A549 (cell line): ENCODE data around the gene SGCA. TPM values are rescaled to one million over a fixed set of nuclear protein-coding genes. Genes with fewer than 3 reads are reported as not detected.

Source experiments
- ATAC-seq, 2 experiments: fragments of 200-7000 bp in 1 of 2; fragments of >200 bp in 1 of 2; cut with Nextera tagmentation in 1 of 2; cut with Tn5 transposase in 1 of 2; 3 replicates each; pipeline versions ENCODE4 v1.8.0 to v1.9.1; 2018 to 2020; ENCODE audit warnings: mild to moderate bottlenecking in 1 of 2, moderate library complexity in 1 of 2
- CTCF ChIA-PET: fragments of 300-600 bp; sonication (Branson Sonifier 250); formaldehyde crosslinking; extraction: SDS; loops from one replicate; lab custom pipeline; 2021; ENCODE audit warnings: antibody characterized with exemption, inconsistent platforms; lab: Yijun Ruan, JAX
- POLR2A ChIA-PET: fragments of 350-600 bp; formaldehyde crosslinking; extraction: SDS; loops from one replicate; lab custom pipeline; 2021; ENCODE audit warnings: antibody characterized with exemption, inconsistent platforms; lab: Yijun Ruan, JAX
- DNase-seq, 2 experiments: peaks; one replicate each; pipeline versions ENCODE4 v3.0.0 to v3.0.0-alpha.2; 2011 to 2016; ENCODE audit warnings: low read depth in 1 of 2, low spot score in 1 of 2
- FAIRE-seq: peaks from 2 replicates; lab custom pipeline; 2011; peaks lifted over from hg19 to GRCh38; lab: Jason Lieb, UNC
- H3K27ac ChIP-seq, 2 experiments: fragments of >200 bp; sonication (Bioruptor Twin); formaldehyde crosslinking; 3 replicates each; pipeline ENCODE4 v1.5.1; 2016 to 2017
- H3K4me1 ChIP-seq: fragments of >200 bp; sonication (Bioruptor Twin); formaldehyde crosslinking; 3 replicates; pipeline ENCODE4 v1.6.1; 2016
- H3K4me2 ChIP-seq: fragments of >200 bp; sonication (Bioruptor Twin); formaldehyde crosslinking; 3 replicates; pipeline ENCODE4 v1.6.1; 2016
- H3K4me3 ChIP-seq: fragments of >200 bp; sonication (Bioruptor Twin); formaldehyde crosslinking; 3 replicates; pipeline ENCODE4 v1.5.1; 2016
- H3K9me3 ChIP-seq: fragments of >200 bp; sonication (Bioruptor Twin); formaldehyde crosslinking; 3 replicates; pipeline ENCODE4 v1.6.1; 2016
- CBX2 ChIP-seq: fragments of 200-600 bp; sonication (generic); IDR thresholded peaks from 2 replicates; pipeline ENCODE4 v1.6.1; 2016; ENCODE audit warnings: low read depth, mild to moderate bottlenecking, borderline replicate concordance
- CBX8 ChIP-seq: fragments of 200-600 bp; sonication (generic); IDR thresholded peaks from 2 replicates; pipeline ENCODE4 v1.6.1; 2016
- CEBPB ChIP-seq, 2 experiments: fragments of >200 bp in 1 of 2; sonication (Bioruptor Twin) in 1 of 2; formaldehyde crosslinking in 1 of 2; IDR thresholded peaks; 2 replicates each; pipeline ENCODE4 v1.6.1; 2012 to 2016
- CHD2 ChIP-seq: fragments of 150-350 bp; IDR thresholded peaks from 2 replicates; pipeline ENCODE4 v1.6.1; 2014; ENCODE audit warnings: low read length; ENCODE audit not compliant: partially characterized antibody
- CHD4 ChIP-seq: fragments of 200-600 bp; sonication (generic); IDR thresholded peaks from 2 replicates; pipeline ENCODE4 v1.6.1; 2016; ENCODE audit warnings: antibody characterized with exemption, mild to moderate bottlenecking, borderline replicate concordance
- CTCF ChIP-seq: fragments of >200 bp; sonication (Bioruptor Twin); formaldehyde crosslinking; IDR thresholded peaks from 3 replicates; pipeline ENCODE4 v1.5.1; 2016
- EHMT2 ChIP-seq: fragments of 200-600 bp; sonication (generic); IDR thresholded peaks from 2 replicates; pipeline ENCODE4 v1.6.1; 2016; ENCODE audit warnings: antibody characterized with exemption, low read depth, mild to moderate bottlenecking, moderate library complexity
- FOSB ChIP-seq: fragments of 250-450 bp; sonication (Bioruptor Pico); IDR thresholded peaks from 2 replicates; pipeline ENCODE4 v1.5.0; 2020; ENCODE audit warnings: mild to moderate bottlenecking, moderate library complexity
- FOSL2 ChIP-seq, 2 experiments: fragments of 450-650 bp in 1 of 2; fragments of >200 bp in 1 of 2; sonication (Bioruptor Twin) in 1 of 2; formaldehyde crosslinking; IDR thresholded peaks; 2 replicates each; pipeline versions ENCODE4 v1.5.0 to v1.6.1; 2016 to 2020; ENCODE audit warnings: mild to moderate bottlenecking in 1 of 2, moderate library complexity in 1 of 2
- FOXS1 ChIP-seq: fragments of 250-450 bp; sonication (Bioruptor Pico); IDR thresholded peaks from 2 replicates; pipeline ENCODE4 v1.5.0; 2020; ENCODE audit warnings: mild to moderate bottlenecking, moderate library complexity
- GATA3 ChIP-seq: IDR thresholded peaks from 2 replicates; pipeline ENCODE4 v1.6.1; 2012; ENCODE audit warnings: borderline replicate concordance
- JUNB ChIP-seq: fragments of >200 bp; sonication (Bioruptor Twin); formaldehyde crosslinking; IDR thresholded peaks from 2 replicates; pipeline ENCODE4 v1.6.1; 2016
- KDM5A ChIP-seq: fragments of 200-600 bp; sonication (generic); IDR thresholded peaks from 2 replicates; pipeline ENCODE4 v1.6.1; 2016; ENCODE audit warnings: antibody characterized with exemption, mild to moderate bottlenecking
- MYC ChIP-seq: IDR thresholded peaks from 2 replicates; pipeline ENCODE4 v1.6.1; 2012; ENCODE audit warnings: mild to moderate bottlenecking, inconsistent platforms, low read length, improper control_type of control experiment, borderline replicate concordance
- NPAS2 ChIP-seq: fragments of 250-450 bp; sonication (Bioruptor Pico); IDR thresholded peaks from 2 replicates; pipeline ENCODE4 v1.8.0; 2022; ENCODE audit warnings: mild to moderate bottlenecking, moderate library complexity, borderline replicate concordance
- POLR2A ChIP-seq: IDR thresholded peaks from 2 replicates; pipeline ENCODE4 v1.6.1; 2012; ENCODE audit warnings: mild to moderate bottlenecking, low read length
- POLR2AphosphoS2 ChIP-seq: conservative IDR thresholded peaks from 2 replicates; pipeline ENCODE4 v1.6.1; 2012; ENCODE audit warnings: low read length, improper control_type of control experiment, inconsistent platforms
- RAD21 ChIP-seq, 2 experiments: fragments of >200 bp in 1 of 2; sonication (Bioruptor Twin) in 1 of 2; formaldehyde crosslinking in 1 of 2; IDR thresholded peaks in 1 of 2; conservative IDR thresholded peaks in 1 of 2; 2 replicates in 1 of 2; 3 replicates in 1 of 2; pipeline ENCODE4 v1.6.1; 2012 to 2018; ENCODE audit warnings: inconsistent platforms in 1 of 2
- RNF2 ChIP-seq: fragments of 200-600 bp; sonication (generic); IDR thresholded peaks from 2 replicates; pipeline ENCODE4 v1.6.1; 2016; ENCODE audit warnings: low read depth, mild to moderate bottlenecking, antibody characterized with exemption, moderate library complexity, borderline replicate concordance
- SMC3 ChIP-seq: fragments of >200 bp; sonication (Bioruptor Twin); formaldehyde crosslinking; IDR thresholded peaks from 3 replicates; pipeline ENCODE4 v1.6.1; 2018; ENCODE audit warnings: inconsistent platforms
- TP53 ChIP-seq: fragments of 250-450 bp; sonication (Bioruptor Pico); IDR thresholded peaks from 2 replicates; pipeline ENCODE4 v1.5.0; 2021; ENCODE audit warnings: mild to moderate bottlenecking, moderate library complexity
- ZC3H11A ChIP-seq: fragments of 450-650 bp; IDR thresholded peaks from 2 replicates; pipeline ENCODE4 v1.6.1; 2014; ENCODE audit warnings: antibody characterized with exemption, mild to moderate bottlenecking
- ZFP36 ChIP-seq: fragments of 450-650 bp; IDR thresholded peaks from 2 replicates; pipeline ENCODE4 v1.6.1; 2014; ENCODE audit warnings: borderline replicate concordance; ENCODE audit not compliant: partially characterized antibody
- ZSCAN20 ChIP-seq: fragments of 250-450 bp; sonication (Bioruptor Pico); IDR thresholded peaks from 2 replicates; pipeline ENCODE4 v1.8.0; 2022; ENCODE audit warnings: mild to moderate bottlenecking, moderate library complexity
- WGBS: methylation state at CpG from one replicate; pipeline ENCODE4 v1.1.6; 2017; ENCODE audit errors: missing lambda C conversion rate; 5-methylcytosine and 5-hydroxymethylcytosine counted together
- polyA plus RNA-seq, 4 experiments: library from polyadenylated mRNA; depleted of rRNA in 3 of 4; stranded (reverse); fragments of >200 nt; fragmentation: RNase III in 1 of 4; extraction: RNeasy Plus Mini Kit Qiagen cat#74134 plus additional on column Dnase treatment in 1 of 4; gene quantifications; 2 replicates in 3 of 4; 3 replicates in 1 of 4; pipeline ENCODE4 v1.2.3, GENCODE V29; 2011 to 2017
- TF ChIP-seq, protein P1 (sequence below): fragments of 250-450 bp; sonication (Bioruptor Pico); IDR thresholded peaks from 2 replicates; pipeline ENCODE4 v1.5.0; 2021; ENCODE audit warnings: mild to moderate bottlenecking, moderate library complexity, borderline replicate concordance
- TF ChIP-seq, protein P2 (sequence below): fragments of >200 bp; sonication (Bioruptor Twin); formaldehyde crosslinking; IDR thresholded peaks from 2 replicates; pipeline ENCODE4 v1.6.1; 2016
- TF ChIP-seq, protein P3 (sequence below): fragments of 450-650 bp; IDR thresholded peaks from 2 replicates; pipeline ENCODE4 v1.6.1; 2014; ENCODE audit warnings: antibody characterized with exemption

SGCA gene
- polyA plus RNA-seq, 2 of the 4 experiments (the other 2 are of a cell fraction), result 0.44 to 3.4 TPM

DNA sequence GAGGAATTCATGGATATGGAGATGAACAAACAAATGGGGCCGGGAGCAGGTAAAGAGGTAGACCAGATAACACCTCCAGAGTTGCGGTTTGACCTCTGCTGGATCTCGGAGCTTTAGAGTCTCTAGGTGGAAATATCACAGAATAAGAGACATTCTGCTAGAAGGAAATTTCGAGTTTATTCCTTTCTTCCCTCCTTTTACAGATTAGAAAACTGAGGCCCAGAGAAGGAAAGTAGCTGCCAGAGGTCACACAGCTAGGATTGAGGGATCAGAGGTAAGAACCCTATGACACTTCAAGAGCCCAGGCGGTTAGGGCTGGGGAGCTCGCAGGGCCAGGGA, 43.3 kb downstream of the SGCA start:
- DNase-seq (no peak), ATAC-seq (no peak), FAIRE-seq (no peak)
- H3K4me1 ChIP-seq, result peaks cover 27% of the 10 kb centered on the region
- TF ChIP-seq CTCF (no peak), POLR2A (no peak), TP53 (CRISPR knock-in tag) (no peak), NPAS2 (CRISPR knock-in tag) (no peak), ZFP36 (no peak), CBX2 (no peak), RNF2 (no peak), GATA3 (no peak), CHD4 (no peak), POLR2AphosphoS2 (no peak), ZSCAN20 (no peak), SMC3 (no peak), CHD2 (no peak), MYC (no peak), FOXS1 (CRISPR knock-in tag) (no peak), RAD21 (conservative IDR thresholded peaks at IDR 0.05 in 1 of 2, IDR thresholded peaks at IDR 0.05 in 1 of 2) (no peak)
- TF ChIP-seq, protein P1, sequence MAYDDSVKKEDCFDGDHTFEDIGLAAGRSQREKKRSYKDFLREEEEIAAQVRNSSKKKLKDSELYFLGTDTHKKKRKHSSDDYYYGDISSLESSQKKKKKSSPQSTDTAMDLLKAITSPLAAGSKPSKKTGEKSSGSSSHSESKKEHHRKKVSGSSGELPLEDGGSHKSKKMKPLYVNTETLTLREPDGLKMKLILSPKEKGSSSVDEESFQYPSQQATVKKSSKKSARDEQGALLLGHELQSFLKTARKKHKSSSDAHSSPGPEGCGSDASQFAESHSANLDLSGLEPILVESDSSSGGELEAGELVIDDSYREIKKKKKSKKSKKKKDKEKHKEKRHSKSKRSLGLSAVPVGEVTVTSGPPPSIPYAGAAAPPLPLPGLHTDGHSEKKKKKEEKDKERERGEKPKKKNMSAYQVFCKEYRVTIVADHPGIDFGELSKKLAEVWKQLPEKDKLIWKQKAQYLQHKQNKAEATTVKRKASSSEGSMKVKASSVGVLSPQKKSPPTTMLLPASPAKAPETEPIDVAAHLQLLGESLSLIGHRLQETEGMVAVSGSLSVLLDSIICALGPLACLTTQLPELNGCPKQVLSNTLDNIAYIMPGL (CRISPR knock-in tag), result no peak
- TF ChIP-seq, all 56 proteins: peak for 0
- no peaks in the 10 kb centered on the region for H3K9me3 ChIP-seq
- no peak overlapping the region for H3K4me3 ChIP-seq
- CTCF ChIA-PET, result interaction anchor here (0.9 to 31.5 kb wide), 9 partner anchors 3 to 87 kb away, joined by 3 to 1255 read pairs (median 8); partner anchors contain the start of genes COL1A1 and TMEM92
- peak overlapping the region in 1 of 2 experiments; percentile 84; a peak in 4 of 6 replicates for H3K27ac ChIP-seq
- H3K4me2 ChIP-seq, result no peak overlapping the region
- 88% methylated on average over 6 of the region's 6 CpGs for WGBS
- POLR2A ChIA-PET, result no interaction called here

DNA sequence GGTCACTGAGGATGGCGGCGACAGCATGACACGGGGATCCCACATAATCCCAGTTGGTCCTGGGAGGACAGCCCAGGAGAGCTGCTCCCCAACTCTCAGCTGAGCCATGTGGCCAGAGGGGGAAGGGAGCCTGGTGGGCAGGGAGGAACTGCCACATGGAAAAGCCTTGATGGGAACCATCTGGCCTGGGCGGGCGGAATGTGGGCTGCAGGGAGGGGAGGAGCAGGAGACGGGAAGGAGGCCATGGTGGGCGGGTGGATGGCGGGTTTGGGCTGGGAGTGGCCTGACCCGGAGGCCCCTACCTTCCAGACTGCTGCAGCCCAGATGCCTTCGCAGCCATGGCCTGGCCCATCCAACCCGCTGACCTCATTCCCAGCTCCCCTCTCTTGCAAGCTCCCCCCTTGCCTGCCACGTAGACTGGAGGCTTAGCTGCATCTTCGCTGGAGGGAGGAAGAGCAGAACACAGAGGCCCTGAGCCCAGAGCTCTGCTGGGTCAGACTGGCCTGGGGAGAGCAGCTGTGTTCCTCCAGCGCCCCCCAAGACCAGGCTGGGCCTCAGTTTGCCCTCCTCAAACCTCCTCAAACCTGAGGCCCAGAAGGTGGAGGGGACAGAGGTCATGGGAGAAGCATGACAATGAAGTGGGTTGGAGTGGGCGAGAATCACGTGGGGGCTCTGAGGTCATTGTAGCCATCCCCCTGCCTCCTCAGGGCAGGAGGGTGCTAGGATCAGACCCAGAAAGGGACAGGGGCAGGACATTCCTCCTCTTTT, 43.9 kb downstream of the SGCA start:
- POLR2A ChIA-PET, result no interaction called here
- ATAC-seq, result peak in 1 of 2 experiments; percentile 12; a peak in 3 of 6 replicates
- DNase-seq, result no peak

More for the DNA sequence above, 43.9 kb downstream of the SGCA start:
- H3K4me3 ChIP-seq, result no peak overlapping the region
- H3K4me1 ChIP-seq, result peaks cover 27% of the 10 kb centered on the region
- WGBS, result 82% methylated on average over 16 of the region's 16 CpGs
- no peak for FAIRE-seq
- TF ChIP-seq CBX8, result no peak
- TF ChIP-seq KDM5A, result no peak
- no peak for TF ChIP-seq ZC3H11A
- no peak for TF ChIP-seq JUNB
- no peak for TF ChIP-seq FOSL2 (IDR thresholded peaks at IDR 0.05)
- no peak for TF ChIP-seq FOSL2 (CRISPR knock-in tag; IDR thresholded peaks at IDR 0.05)
- TF ChIP-seq ZFP36, result no peak
- TF ChIP-seq FOSB (CRISPR knock-in tag), result no peak
- TF ChIP-seq EHMT2, result no peak
- TF ChIP-seq, protein P2, sequence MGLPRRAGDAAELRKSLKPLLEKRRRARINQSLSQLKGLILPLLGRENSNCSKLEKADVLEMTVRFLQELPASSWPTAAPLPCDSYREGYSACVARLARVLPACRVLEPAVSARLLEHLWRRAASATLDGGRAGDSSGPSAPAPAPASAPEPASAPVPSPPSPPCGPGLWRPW, result no peak
- no peak for TF ChIP-seq ZSCAN20
- no peak for TF ChIP-seq CBX2
- TF ChIP-seq MYC, result no peak
- no peak for TF ChIP-seq CEBPB (IDR thresholded peaks at IDR 0.05)
- TF ChIP-seq, protein P3, sequence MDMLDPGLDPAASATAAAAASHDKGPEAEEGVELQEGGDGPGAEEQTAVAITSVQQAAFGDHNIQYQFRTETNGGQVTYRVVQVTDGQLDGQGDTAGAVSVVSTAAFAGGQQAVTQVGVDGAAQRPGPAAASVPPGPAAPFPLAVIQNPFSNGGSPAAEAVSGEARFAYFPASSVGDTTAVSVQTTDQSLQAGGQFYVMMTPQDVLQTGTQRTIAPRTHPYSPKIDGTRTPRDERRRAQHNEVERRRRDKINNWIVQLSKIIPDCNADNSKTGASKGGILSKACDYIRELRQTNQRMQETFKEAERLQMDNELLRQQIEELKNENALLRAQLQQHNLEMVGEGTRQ, result no peak
- TF ChIP-seq NPAS2 (CRISPR knock-in tag), result no peak
- H3K4me2 ChIP-seq, result peak overlapping the region; percentile 78
- H3K9me3 ChIP-seq, result no peaks in the 10 kb centered on the region
- peak overlapping the region; percentile 66 to 84 for H3K27ac ChIP-seq
- CTCF ChIA-PET, result interaction anchor here (0.6 to 31.5 kb wide), 10 partner anchors 3 to 116 kb away, joined by 3 to 1255 read pairs (median 4); partner anchors contain the start of genes COL1A1 and TMEM92
